ENCODE data around the gene LYRM2.

The LYRM2 gene

GRCh38 chr6:89591745-89592144 lies 46.8 kb downstream of the LYRM2 start:
- no peak for DNase-seq (ENCODE audit: low spot score)

DNA sequence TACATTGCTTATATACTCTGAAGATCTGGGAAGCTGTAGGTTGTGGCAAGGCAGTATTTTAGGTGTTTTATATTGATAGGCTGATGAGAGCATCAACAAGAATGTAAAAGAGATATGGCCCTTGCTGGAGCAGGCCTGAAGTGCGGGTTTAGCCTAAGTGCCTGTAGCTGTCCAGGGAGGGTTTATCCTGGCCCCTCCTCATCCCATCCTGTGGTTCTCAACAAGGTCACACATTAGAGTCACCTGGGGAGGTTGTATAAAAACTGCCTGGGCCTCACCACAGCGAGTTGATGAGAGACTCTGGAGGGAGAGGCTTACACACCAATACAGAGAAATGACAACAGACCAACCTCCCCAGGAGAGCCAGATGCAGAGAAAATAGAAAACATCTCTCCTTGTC lies 48.4 kb downstream of the LYRM2 start:
- no peak for DNase-seq (ENCODE audit: low spot score)

DNA sequence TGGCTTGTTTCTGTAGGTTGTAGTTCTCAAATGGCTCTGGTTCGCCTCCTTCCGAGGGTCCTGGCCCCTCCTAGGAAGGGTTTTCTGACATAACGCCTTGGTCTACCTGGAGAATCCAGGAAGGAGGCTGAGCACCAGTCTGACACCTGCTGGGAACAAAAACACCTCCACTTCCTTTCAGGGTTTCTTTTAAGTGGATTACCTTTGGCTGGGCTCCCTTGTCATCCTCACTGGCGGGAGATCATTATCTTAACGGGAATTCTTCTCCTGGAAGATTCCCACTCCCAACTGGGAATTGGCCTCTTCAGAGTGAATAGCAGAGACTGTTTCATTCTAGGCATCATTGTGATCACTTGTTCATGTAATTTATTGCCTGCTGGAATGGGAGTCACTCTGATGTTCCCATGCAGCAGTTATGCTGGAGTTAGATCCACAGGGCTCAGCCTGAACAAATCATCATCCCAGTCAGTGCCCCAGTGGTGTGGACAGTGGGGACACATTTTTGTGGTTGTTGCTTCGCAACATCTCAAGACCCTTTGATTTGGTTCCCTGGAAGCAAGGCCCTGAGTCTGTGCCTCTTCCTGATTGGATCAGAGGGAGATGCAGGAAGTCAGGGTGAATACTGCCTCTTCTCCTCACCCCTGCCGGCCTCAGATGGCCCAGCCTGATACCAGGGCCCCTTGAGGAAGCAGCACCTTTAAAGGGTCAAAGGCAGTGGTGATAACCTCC lies 49.1 kb downstream of the LYRM2 start:
- DNase-seq (ENCODE audit: low spot score): no peak

DNA sequence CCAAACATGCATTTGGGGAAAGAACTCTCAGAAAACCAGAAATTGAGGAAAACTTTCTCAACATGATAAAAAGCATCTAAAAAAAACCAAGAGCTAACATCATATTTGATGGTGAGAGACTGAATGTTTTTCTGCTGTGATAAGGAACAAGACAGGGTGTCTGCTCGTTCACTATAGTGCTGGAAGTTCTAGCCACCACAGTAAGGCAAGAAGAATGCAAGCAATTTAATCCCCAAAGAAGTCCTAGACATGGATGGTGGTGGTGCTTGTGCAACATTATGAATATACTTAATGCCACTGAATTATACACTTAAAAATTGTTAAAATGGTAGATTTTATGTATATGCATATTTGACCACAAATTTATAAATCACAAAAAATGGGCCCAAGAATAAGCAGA lies 53.4 kb downstream of the LYRM2 start:
- DNase-seq (ENCODE audit: low spot score): no peak

GRCh38 chr6:89584539-89584938 lies 54.0 kb downstream of the LYRM2 start:
- no peak for DNase-seq (ENCODE audit: low spot score)

GRCh38 chr6:89583559-89583958 lies 55.0 kb downstream of the LYRM2 start:
- DNase-seq (ENCODE audit: low spot score): no peak

GRCh38 chr6:89582669-89583325 lies 55.8 kb downstream of the LYRM2 start:
- no peak for DNase-seq (ENCODE audit: low spot score)

- DNase-seq (ENCODE audit: low spot score): no peak
Measured at GRCh38 chr6:89581689-89582088, 56.9 kb downstream of the LYRM2 start.

DNA sequence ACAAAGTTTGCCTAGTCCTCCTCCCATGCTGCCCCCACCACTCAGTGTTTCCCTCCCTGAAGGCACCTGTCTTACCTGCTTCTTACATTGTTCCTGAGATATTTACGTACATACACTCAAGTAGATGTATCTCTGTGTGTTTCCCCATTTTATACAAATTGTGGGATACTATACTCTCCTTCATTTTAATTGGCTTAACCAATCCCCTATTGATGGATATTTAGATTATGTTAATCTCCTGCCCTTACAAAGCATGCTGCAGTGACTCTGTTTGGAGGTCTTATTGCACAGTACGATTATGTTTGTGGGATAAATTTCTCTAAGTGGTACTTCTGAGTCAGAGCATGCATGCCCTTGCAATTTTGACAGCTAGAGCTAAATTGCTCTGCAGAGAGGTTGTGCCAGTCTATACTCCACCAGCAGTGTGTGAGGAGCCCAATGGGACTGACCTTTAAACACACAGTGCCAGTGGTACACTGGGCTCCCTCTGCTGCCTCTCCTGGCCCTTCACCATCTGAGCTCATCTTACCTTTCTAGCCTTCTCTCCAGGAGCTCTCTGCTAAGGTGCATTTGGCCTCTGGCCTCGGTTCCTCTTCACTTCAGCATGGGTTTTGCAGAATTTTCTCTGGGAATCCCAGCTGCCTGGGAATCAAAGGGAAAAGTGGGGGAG lies 57.4 kb downstream of the LYRM2 start:
- DNase-seq (ENCODE audit: low spot score): no peak

- DNase-seq (ENCODE audit: low spot score): no peak
Measured at GRCh38 chr6:89575562-89575960, 63.0 kb downstream of the LYRM2 start.

GRCh38 chr6:89574910-89575561 lies 63.5 kb downstream of the LYRM2 start:
- DNase-seq (ENCODE audit: low spot score): no peak

GRCh38 chr6:89567630-89568390 lies 70.7 kb downstream of the LYRM2 start:
- DNase-seq (ENCODE audit: low spot score): no peak

DNA sequence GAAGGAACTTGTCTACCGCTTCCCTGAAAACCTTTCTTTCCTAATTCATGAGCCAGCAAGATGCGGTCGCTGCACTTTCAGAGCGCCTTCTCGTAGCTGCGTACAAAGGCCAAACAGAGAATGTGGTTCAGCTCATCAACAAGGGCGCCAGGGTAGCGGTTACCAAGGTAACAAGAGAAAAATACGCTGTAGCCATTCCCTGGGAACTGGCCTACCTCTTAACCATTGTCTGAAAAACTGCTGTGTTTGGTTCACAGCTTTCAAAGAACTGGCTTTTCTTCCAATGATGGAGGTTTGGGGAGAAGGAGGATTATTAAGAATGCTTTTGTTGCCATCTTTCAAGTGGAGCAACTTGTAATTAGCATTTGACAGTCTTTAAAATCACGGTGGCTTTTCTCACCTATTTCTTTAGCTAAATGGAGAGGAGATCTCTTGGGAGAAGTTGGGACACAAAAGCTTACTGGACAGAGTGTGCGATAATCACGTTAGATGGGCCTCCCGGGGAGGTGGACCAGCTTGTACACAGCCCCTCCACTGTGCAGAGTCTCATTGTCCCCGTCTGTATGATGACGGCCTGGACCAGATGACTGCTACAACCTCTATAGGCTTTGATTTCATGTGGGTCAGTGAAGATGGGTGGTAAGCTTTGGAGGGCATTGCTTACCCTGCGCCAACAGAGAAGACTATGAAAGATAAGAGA lies 71.5 kb downstream of the LYRM2 start:
- no peak for DNase-seq (ENCODE audit: low spot score)

GRCh38 chr6:89566008-89566800 lies 72.3 kb downstream of the LYRM2 start:
- DNase-seq (ENCODE audit: low spot score): no peak

GRCh38 chr6:89564752-89565427 lies 73.7 kb downstream of the LYRM2 start:
- DNase-seq (ENCODE audit: low spot score): no peak

GRCh38 chr6:89563866-89564265 lies 74.7 kb downstream of the LYRM2 start:
- no peak for DNase-seq (ENCODE audit: low spot score)

DNA sequence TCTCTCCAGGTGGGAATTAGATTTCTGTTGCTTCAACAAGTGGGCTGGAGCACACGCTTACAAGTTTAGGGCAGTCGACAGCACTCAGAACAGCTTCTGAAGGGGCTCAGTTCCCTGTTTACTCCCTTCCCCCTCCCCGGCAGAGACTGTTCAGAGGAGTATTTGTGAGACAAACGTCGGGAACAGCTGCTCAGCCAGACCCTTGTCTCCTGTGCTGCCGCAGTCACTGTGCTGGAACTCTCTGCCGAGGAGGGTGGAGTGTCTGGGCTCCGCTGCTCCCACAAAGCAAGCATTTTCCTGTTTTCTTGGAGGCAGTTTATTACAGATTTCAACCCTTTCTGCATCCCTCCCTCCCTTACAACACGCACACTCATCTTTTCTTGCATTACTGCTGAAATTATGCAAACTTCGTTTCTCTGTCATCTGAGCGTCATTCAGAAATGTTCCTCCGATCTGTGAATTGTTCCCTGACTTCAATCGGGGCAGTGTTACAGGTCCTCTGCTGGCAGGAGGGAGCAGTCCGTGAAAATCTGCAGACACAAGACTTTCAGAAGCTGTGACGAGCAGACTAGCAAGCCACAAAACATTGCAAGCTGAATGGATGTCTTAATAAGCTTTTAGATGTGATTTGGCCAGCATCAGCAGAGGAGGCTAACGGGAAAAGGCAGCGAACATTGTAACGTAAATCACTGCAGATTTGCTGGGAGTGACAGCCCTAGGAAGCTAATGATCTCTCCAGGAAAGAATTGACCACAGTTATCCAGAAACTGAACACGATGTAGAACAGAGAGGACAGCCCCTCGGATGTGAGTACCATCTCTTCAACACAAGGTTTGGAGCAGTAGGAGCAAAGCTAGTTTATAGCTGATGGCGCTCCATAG lies 76.2 kb downstream of the LYRM2 start:
- no peak for DNase-seq (ENCODE audit: low spot score)

GRCh38 chr6:89559487-89559886 lies 79.1 kb downstream of the LYRM2 start:
- DNase-seq (ENCODE audit: low spot score): no peak

DNA sequence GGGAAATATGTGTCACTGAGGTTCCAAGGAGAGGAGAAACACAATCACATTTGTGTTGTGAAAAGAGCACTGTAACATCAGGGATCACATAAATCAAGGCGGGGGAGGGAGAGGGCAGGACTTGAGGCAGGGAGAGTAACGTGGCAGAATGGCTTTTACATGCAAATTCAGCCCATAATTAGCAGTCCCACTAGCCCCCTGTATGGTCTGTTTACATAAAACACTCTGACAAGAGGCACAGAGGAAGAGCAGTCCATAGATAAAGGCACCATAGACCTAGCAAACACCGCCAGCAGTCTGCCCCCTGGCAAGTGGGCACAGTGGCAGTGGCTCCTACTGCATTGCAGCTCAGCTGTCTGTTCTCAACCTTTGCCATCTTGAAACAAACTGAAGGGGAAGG lies 82.7 kb downstream of the LYRM2 start:
- DNase-seq (ENCODE audit: low spot score): no peak
